OCI-LY1 (cell line): ENCODE results near the gene FADS2.

Experiments
- CTCF ChIP-seq: fragments of 200-600 bp; sonication (generic), shearing (Covaris generic); IDR thresholded peaks from 2 replicates; pipeline ENCODE4 v1.5.1; 2017; ENCODE audit warnings: mild to moderate bottlenecking, antibody characterized with exemption, low read length, moderate library complexity, mixed read lengths
- EZH2 ChIP-seq: fragments of 200-600 bp; sonication (generic), shearing (Covaris generic); IDR thresholded peaks from 2 replicates; pipeline ENCODE4 v1.8.0; 2017; ENCODE audit warnings: borderline replicate concordance, mixed run types, mild to moderate bottlenecking, antibody characterized with exemption, low read length, moderate library complexity, mixed read lengths

DNA sequence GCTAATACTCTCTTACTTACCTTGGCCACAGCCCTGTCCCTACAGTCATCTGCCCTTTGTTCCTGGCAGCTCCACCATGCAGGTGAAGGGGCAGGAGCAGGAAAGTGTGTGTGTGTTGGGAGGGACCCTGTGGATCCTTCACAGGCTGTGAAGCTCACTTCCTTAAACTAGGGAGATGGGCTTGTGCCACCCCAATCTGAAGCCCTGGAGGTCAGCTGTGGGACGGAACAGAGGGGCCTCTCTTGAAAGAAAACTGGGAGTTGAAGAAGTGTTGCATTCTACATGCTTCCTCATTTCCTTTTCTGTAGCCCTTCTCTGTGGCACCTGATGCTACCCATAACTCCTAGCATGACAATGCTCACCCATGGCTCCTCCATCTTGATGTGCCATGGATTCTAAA lies 23.0 kb upstream of the FADS2 start:
- TF ChIP-seq CTCF, result no peak
- no peak for TF ChIP-seq EZH2
